Medulla oblongata (tissue), 1 donor: Measurements from ENCODE around the gene DARS2.
A peak's percentile ranks its signal among the peaks of the same experiment; 100 is the strongest.
"Not testable (repeated sequence)": the region's sequence is repeated elsewhere in the genome, so short reads cannot be mapped to it uniquely, and the experiment has no call there.

Experiments
- DNase-seq: peaks from one replicate; pipeline ENCODE4 v3.0.0-alpha.2; 2015; ENCODE audit errors: extremely low spot score

Gene DARS2

DNA sequence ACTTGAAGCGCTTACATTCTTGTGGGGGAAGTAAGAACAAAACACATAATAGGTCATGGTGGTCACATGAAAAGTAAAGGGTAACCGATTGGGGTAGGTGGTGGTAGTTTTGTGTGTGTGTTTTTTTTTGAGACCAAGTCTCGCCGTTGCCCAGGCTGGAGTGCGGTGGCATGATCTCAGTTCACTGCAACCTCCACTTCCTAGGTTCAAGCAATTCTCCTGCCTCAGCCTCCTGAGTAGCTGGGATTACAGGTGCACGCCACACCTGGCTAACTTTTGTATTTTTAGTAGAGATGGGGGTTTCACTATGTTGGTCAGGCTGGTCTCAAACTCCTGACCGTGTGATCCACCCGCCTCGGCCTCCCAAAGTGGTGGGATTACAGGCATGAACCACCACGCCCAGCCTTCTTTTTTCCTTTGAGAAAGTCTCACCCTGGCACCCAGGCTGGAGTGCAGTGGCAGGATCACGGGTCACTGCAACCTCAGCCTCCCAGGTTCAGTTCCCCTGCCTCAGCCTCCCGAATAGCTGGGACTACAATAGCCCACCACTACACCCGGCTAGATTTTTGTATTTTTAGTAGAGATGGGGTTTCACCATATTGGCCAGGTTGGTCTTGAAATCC, 37.8 kb downstream of the DARS2 start:
- not testable (repeated sequence) for DNase-seq

- DNase-seq, result no peak
Observed at GRCh38 chr1:173862769-173863223, 38.3 kb downstream of the DARS2 start.

DNA sequence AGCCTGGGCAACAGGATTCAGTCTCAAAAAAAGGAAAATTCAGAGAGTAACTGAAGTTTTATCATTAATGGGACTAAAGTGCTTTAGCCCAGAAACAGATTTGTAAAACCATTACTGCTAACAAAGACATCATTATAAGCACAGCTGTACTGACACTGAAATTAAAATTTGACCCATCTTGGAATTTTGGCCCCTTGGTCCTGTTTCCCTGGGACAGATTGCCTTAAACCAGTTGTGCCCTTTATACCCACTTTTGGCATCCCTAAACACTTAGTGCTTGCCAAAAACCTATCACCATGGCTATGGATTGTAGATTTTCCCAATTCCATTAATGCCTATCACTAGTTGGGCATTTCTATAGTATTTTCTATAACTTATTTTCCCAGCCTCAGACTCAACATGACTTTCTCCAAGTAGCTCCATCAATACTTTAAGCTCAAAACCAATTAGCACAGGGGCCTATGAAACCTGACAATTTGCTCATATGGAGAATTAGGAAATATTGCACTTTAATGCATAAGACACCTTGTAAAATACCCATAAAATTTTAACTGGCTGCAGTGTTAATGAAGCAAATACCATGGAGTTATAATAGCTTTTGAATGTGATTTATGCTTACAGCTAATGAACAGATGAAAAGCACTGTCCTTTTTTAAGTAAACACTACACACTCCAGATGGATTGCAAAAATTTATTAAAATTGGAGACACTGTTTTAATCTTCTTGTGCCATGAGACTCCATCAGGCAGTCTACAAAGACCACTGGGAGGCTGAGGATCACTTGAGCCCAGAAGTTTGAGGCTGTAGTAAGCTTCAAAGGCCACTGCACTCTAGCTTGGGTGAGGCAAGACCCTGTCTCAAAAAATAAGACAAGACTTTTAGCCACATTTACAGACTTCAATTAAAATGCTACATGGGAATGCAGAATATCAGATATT, 39.0 kb downstream of the DARS2 start:
- DNase-seq, result no peak

DNA sequence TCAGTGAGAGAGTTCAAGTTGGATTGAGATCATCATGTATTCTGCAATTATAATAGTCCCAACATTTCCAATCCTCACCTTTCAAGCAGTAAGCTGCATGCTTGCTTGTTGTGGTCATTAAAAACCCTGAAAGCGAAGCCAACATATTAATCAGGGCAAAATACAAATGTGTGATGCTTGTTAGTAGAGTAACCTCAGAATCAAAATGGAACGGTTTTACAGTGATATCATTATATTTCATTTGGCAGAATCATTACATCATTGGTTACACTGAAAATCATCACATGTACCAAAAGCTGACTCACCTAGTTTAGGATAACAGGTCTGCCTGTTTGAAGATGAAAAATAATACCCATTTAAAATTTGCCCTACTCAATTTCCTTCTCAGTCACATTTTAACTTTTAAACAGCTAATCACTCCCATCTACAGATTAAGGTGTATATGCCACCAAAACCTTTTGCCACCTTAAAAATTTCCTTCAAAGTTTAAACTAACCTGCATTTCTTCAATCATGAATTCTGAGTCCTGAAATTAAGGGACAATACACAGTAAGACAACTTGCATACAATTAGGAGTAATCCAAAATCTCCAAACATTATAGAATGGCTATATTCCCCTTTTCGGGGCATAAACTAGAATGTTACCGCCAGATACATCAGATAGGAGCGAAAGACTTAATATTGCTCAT, 39.9 kb downstream of the DARS2 start:
- no peak for DNase-seq

DNA sequence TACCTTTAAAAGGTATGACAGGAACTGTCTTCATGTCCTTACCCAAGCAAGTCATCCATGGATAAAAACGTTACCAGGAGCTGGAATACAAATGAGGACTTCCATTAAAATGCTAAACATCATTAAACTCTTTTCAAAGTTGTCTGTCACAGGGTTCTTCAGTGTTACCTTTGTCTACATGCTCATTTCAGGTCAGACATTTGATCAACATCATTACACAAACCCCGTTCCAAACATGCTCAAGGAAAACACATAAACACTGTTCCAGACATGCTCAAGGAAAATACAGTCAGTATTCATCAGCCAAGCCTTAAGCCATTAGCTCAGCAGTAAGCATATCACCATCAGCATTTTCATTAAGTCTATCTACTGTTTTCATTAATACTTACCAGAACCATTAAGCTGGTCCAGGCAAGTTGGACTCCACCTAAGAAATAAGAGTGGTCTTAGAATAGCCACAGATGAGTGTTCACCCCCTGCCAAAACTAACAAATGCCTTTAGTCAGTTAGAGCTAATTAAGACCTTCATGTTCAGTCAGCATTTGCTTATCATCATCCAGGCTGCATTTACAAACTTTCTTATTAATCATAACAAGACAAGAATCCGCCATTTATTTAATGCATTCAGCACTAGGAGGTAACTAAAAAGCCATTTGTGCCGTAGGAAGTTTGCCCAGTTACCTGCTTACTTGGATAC, 41.1 kb downstream of the DARS2 start:
- no peak for DNase-seq

DNA sequence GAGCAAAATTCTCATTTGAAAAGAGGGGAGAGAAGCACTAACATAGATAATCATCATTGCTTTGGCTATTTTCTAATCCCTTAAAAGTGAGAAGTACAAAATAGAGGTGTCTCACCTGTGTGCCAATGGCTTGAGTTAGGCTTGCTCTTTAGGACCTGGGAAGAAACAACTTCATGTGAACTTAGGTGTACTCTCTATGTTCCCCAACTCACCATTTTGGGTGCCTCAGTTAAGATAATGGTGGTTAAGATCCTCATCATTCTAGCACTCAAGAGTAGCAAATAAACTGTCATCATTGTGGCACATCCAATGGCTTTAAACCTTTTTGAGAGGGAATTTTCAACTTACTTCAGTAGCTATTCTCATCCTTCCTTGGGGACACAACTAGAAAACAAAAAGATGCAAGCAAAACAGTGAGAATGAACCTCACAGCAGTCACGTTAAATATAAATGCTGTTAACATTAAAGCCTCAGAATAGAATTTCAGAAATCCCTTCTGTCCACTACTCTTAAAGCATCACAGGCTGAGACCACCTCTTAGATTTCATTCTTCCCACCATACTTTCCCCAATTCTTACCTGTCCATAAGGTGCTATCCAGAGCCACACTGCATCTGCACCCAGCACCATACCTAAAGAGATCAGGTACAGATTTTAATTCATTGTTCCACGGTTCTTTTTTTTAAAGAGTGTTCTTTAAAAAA, 42.1 kb downstream of the DARS2 start:
- peak; percentile 6 for DNase-seq

GRCh38 chr1:173867141-173867752, 42.8 kb downstream of the DARS2 start:
- DNase-seq, result no peak

GRCh38 chr1:173867753-173868265, 43.3 kb downstream of the DARS2 start, which contains the start of gene GAS5:
GAS5 (minus strand) TSS chr1:173867989.
- DNase-seq, result peak; percentile 100

GRCh38 chr1:173868266-173869020, 44.0 kb downstream of the DARS2 start, which contains the start of gene ZBTB37:
ZBTB37 (plus strand) TSS chr1:173868380; CDS start chr1:173870226, 1,846 bp downstream.
- DNase-seq, result no peak

DNA sequence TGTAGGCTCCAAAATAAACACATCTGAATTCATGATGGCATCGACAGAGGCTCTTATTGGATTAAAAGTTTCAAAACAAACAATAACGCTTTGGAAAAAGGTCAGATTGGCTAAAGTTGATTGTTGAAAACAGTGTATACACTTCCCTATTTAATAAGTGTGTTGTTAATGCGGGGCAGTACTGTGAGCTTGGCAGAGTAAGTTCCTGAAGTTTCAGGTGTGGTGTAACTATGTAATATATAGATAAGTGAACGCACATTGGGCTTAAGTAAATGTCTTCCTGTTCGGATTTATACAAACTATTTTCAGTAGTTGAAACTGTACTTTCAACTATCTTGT, 44.5 kb downstream of the DARS2 start:
- DNase-seq, result peak; percentile 53

GRCh38 chr1:173870252-173871075, 46.0 kb downstream of the DARS2 start:
- DNase-seq, result peak; percentile 76

- peak; percentile 9 for DNase-seq
Observed at GRCh38 chr1:173871091-173871490, 46.6 kb downstream of the DARS2 start.

DNA sequence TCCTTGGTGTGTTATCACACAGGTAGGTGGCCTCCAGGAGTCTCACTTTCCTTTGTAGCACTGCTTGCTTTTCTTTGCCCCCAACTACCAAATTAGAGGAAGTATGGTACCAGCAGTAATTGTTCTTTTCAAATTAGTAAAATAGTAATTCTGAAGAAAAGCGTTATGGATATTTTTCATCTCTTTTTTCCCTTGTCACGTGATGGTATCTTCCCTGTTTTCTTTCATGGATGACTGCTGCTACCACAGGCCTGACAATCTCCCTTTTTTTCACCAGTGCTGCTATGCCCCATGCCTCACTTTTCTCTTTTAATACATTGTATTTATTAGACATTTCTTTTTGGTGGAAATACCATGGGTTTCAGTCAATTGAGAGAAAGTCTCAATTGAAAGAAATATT, 47.0 kb downstream of the DARS2 start:
- no peak for DNase-seq

DNA sequence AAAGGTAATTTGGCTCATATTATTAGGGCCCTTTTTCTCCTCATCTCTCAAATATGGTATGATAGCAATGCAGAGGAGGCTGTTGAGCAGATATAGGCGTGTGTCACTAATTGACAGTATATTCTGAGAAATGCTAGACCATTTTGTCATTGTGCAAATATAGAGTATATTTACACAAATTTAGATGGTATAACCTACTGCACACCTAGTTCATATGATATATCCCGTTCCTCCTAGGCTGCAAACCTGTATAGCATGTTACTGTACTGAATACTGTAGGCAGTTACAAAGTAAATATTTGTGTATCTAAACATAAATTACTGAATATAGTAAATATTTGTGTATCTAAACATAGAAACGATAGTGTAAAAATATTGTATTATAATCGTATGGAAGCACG, 52.3 kb downstream of the DARS2 start:
- no peak for DNase-seq

GRCh38 chr1:173878251-173878650, 53.8 kb downstream of the DARS2 start:
- DNase-seq, result no peak

- DNase-seq, result not testable (repeated sequence)
Observed at GRCh38 chr1:173881117-173881516, 56.6 kb downstream of the DARS2 start.

DNA sequence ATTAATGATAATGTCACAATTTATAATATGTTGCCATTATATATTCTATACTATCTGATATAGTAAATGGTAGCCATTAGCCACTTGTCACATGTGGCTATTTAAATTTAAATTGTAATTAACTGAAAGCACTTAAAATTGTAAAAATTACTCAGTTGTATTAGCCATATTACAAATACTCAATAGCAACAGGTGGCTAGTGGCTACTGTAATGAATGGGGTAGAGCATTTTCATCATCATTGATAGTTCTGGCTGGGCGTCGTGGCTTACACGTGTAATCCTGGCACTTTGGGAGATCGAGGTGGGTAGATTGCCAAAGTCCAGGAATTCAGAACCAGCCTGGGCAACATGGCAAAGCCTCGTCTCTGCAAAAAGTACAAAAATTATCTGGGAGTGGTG, 60.2 kb downstream of the DARS2 start:
- DNase-seq, result no peak

GRCh38 chr1:173886746-173887611, 62.5 kb downstream of the DARS2 start:
- DNase-seq, result no peak
